Measurements from ENCODE around the gene PYM1.

GRCh38 chr12:55909513-55909884 is 18.2 kb downstream of the PYM1 start:
- TF ChIP-seq POLR2A (IDR thresholded peaks at IDR 0.05; ENCODE audit: low read depth, low read length), result no peak
- no peak for TF ChIP-seq POLR2AphosphoS5 (IDR thresholded peaks at IDR 0.05; ENCODE audit: low read depth, low read length)
- TF ChIP-seq POU2F2 (IDR thresholded peaks at IDR 0.05; ENCODE audit: low read depth, low read length), result no peak
- TF ChIP-seq TAF1 (IDR thresholded peaks at IDR 0.05; ENCODE audit: low read depth, low read length), result no peak

Measured in GM12891 (cell line).